Skeletal muscle satellite cell (primary cell): ENCODE data around the gene CAPN1.
A peak's percentile ranks its signal among the peaks of the same experiment; 100 is the strongest.
"Not testable (repeated sequence)": the region's sequence is repeated elsewhere in the genome, so short reads cannot be mapped to it uniquely, and the experiment has no call there.

Experiments used
- H3K27me3 ChIP-seq: 2 replicates; pipeline ENCODE4 v1.7.0; 2013; ENCODE audit warnings: low read length; ENCODE audit not compliant: control insufficient read depth, insufficient read depth
- H3K36me3 ChIP-seq: 2 replicates; pipeline ENCODE4 v1.7.0; 2013; ENCODE audit warnings: mild to moderate bottlenecking, control low read depth, low read length; ENCODE audit not compliant: insufficient read depth
- H3K4me1 ChIP-seq: 2 replicates; pipeline ENCODE4 v1.7.0; 2013; ENCODE audit warnings: low read length; ENCODE audit not compliant: control insufficient read depth, insufficient read depth
- H3K4me2 ChIP-seq: 2 replicates; pipeline ENCODE4 v1.7.0; 2013; ENCODE audit warnings: mild to moderate bottlenecking, low read length
- H3K4me3 ChIP-seq: 2 replicates; pipeline ENCODE4 v1.7.0; 2013; ENCODE audit warnings: low read length
- H3K9ac ChIP-seq: 2 replicates; pipeline ENCODE4 v1.7.0; 2013; ENCODE audit warnings: mild to moderate bottlenecking, low read depth, low read length, moderate library complexity
- H3K9me3 ChIP-seq: replicated peaks from 2 replicates; pipeline ENCODE4 v1.7.0; 2013; ENCODE audit warnings: mild to moderate bottlenecking, control low read depth, low read length

CAPN1 gene

GRCh38 chr11:65225279-65226102 lies 43.8 kb downstream of the CAPN1 start:
- H3K36me3 ChIP-seq, result no peaks in the 10 kb centered on the region
- peaks cover 17% of the 10 kb centered on the region for H3K4me1 ChIP-seq
- peak overlapping the region; percentile 68 for H3K9ac ChIP-seq
- peak overlapping the region; percentile 88 for H3K4me2 ChIP-seq
- peak overlapping the region; percentile 66 for H3K4me3 ChIP-seq
- no peaks in the 10 kb centered on the region for H3K9me3 ChIP-seq
- no peaks in the 10 kb centered on the region for H3K27me3 ChIP-seq

- H3K9ac ChIP-seq, result peak overlapping the region; percentile 68
- H3K36me3 ChIP-seq, result no peaks in the 10 kb centered on the region
- H3K4me3 ChIP-seq, result peak overlapping the region; percentile 66
These were observed 44.3 kb downstream of the CAPN1 start for GRCh38 chr11:65226103-65226442.

GRCh38 chr11:65227879-65228278 lies 46.2 kb downstream of the CAPN1 start:
- Histone ChIP-seq H3K4me2 (no peak overlapping the region), H3K36me3 (no peaks in the 10 kb centered on the region), H3K4me3 (no peak overlapping the region), H3K4me1 (peaks cover 17% of the 10 kb centered on the region), H3K9me3 (no peaks in the 10 kb centered on the region), H3K9ac (no peak overlapping the region), H3K27me3 (no peaks in the 10 kb centered on the region)

More at GRCh38 chr11:65226103-65226442, 44.3 kb downstream of the CAPN1 start:
- Histone ChIP-seq H3K9me3 (no peaks in the 10 kb centered on the region), H3K27me3 (no peaks in the 10 kb centered on the region), H3K4me2 (peak overlapping the region; percentile 88), H3K4me1 (peaks cover 17% of the 10 kb centered on the region)

DNA sequence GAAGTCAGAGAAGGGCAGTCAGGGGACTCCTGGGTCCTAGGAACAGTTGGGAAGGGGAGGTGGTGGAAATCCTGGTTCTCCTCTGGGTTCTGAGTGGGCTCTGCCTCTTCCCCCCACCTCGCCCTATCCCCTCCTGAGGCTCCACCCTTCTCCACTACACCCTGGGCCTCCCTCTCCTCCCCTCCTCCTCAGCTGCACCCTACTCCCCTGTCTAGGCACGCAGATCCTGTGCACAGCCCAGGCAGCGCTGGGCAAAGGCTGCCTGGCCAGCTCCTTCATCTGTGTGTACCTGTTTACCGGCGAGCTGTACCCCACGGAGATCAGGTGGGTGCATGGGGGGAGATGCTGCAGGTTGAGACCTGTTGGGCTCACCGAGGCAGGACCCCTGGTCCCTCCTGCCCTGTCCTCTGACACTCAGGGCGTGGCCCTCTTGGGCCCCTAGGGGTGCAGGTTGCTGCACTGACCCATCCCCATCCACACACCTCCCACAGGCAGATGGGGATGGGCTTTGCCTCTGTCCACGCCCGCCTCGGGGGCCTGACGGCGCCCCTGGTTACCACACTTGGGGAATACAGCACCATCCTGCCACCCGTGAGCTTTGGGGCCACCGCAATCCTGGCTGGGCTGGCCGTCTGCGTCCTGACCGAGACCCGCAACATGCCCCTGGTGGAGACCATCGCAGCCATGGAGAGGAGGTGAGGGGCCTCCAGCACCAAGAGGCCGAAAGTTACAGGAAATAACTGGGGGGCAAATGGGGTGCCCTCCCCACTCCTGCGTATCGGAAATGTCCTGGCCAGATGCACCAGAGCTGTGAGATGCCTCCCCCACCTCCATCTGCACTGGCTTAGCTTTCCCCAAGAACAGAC lies 54.7 kb downstream of the CAPN1 start:
- Histone ChIP-seq H3K4me2 (no peak overlapping the region), H3K36me3 (no peaks in the 10 kb centered on the region), H3K9me3 (no peaks in the 10 kb centered on the region), H3K4me3 (no peak overlapping the region), H3K9ac (no peak overlapping the region), H3K27me3 (peaks cover 5% of the 10 kb centered on the region), H3K4me1 (no peaks in the 10 kb centered on the region)

- not testable (repeated sequence) for H3K4me2 ChIP-seq, H3K27me3 ChIP-seq, H3K9me3 ChIP-seq, H3K4me3 ChIP-seq, H3K9ac ChIP-seq, H3K36me3 ChIP-seq, H3K4me1 ChIP-seq
These were observed 56.6 kb downstream of the CAPN1 start for GRCh38 chr11:65238302-65238701.

- no peak overlapping the region for H3K4me3 ChIP-seq
- H3K9ac ChIP-seq, result no peak overlapping the region
- H3K36me3 ChIP-seq, result no peaks in the 10 kb centered on the region
- no peaks in the 10 kb centered on the region for H3K4me1 ChIP-seq
- peaks cover 5% of the 10 kb centered on the region for H3K27me3 ChIP-seq
- H3K4me2 ChIP-seq, result no peak overlapping the region
- H3K9me3 ChIP-seq, result no peaks in the 10 kb centered on the region
These were observed 59.4 kb downstream of the CAPN1 start for GRCh38 chr11:65241134-65241533.

GRCh38 chr11:65241692-65242091 lies 60.0 kb downstream of the CAPN1 start:
- H3K36me3 ChIP-seq, result no peaks in the 10 kb centered on the region
- H3K4me2 ChIP-seq, result no peak overlapping the region
- H3K4me1 ChIP-seq, result no peaks in the 10 kb centered on the region
- peaks cover 2% of the 10 kb centered on the region for H3K27me3 ChIP-seq
- H3K4me3 ChIP-seq, result no peak overlapping the region
- H3K9me3 ChIP-seq, result no peaks in the 10 kb centered on the region
- no peak overlapping the region for H3K9ac ChIP-seq

DNA sequence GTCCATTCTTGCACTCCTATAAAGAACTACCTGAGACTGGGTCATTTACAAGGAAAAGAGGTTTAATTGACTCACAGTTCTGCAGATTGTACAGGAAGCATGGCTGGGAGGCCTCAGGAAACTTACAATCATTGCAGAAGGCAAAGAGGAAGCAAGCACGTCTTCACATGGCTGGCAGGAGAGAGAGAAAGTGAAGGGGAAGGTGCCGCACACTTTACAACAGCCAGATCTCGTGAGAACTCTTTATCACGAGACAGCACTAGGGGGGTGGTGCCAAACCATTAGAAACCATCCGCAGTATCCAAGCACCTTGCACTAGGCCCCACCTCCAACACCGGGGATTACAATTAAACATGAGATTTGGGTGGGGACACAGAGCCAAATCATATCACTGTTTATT lies 60.7 kb downstream of the CAPN1 start:
- Histone ChIP-seq H3K4me2 (no peak overlapping the region), H3K4me3 (no peak overlapping the region), H3K27me3 (no peaks in the 10 kb centered on the region), H3K9me3 (no peaks in the 10 kb centered on the region), H3K36me3 (no peaks in the 10 kb centered on the region), H3K9ac (no peak overlapping the region), H3K4me1 (no peaks in the 10 kb centered on the region)

- no peaks in the 10 kb centered on the region for H3K9me3 ChIP-seq
- H3K27me3 ChIP-seq, result no peaks in the 10 kb centered on the region
- no peaks in the 10 kb centered on the region for H3K36me3 ChIP-seq
- H3K4me3 ChIP-seq, result no peak overlapping the region
- H3K4me1 ChIP-seq, result no peaks in the 10 kb centered on the region
- H3K4me2 ChIP-seq, result no peak overlapping the region
- H3K9ac ChIP-seq, result no peak overlapping the region
These were observed 62.1 kb downstream of the CAPN1 start for GRCh38 chr11:65243797-65244196.

DNA sequence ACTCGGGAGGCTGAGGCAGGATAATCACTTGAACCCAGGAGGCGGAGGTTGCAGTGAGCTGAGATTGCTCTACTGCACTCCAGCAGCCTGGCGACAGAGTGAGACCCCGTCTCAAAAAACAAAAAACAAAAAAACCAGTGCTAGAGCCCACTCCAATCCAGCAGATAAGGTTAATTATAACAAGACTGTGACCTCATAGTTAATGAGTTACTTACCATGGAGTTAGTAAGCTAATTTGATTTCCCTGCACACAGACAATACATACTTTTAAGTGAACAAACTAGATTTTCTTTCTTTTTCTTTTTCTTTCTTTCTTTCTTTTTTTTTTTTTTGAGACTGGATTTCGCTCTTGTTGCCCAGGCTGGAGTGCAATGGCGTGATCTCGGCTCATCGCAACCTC lies 63.3 kb downstream of the CAPN1 start:
- not testable (repeated sequence) for H3K4me1 ChIP-seq, H3K4me2 ChIP-seq, H3K27me3 ChIP-seq, H3K9me3 ChIP-seq, H3K9ac ChIP-seq, H3K4me3 ChIP-seq, H3K36me3 ChIP-seq

- no peaks in the 10 kb centered on the region for H3K4me1 ChIP-seq
- no peak overlapping the region for H3K4me3 ChIP-seq
These were observed 64.8 kb downstream of the CAPN1 start for GRCh38 chr11:65246506-65246905.

More at GRCh38 chr11:65246506-65246905, 64.8 kb downstream of the CAPN1 start:
- no peak overlapping the region for H3K4me2 ChIP-seq
- no peak overlapping the region for H3K9ac ChIP-seq
- no peaks in the 10 kb centered on the region for H3K27me3 ChIP-seq
- no peaks in the 10 kb centered on the region for H3K36me3 ChIP-seq
- no peaks in the 10 kb centered on the region for H3K9me3 ChIP-seq
